Keratinocyte (primary cell): ENCODE measurements around the gene DNAJB8. TPM values are rescaled to one million over a fixed set of nuclear protein-coding genes. Genes with fewer than 3 reads are reported as not detected.

Experiments used
- DNase-seq: peaks from one replicate; pipeline ENCODE4 v3.0.0-alpha.2; 2011; ENCODE audit warnings: low read depth, missing footprints, low spot score
- FAIRE-seq: peaks from 2 replicates; lab custom pipeline; 2011; peaks lifted over from hg19 to GRCh38; lab: Jason Lieb, UNC
- H2AFZ ChIP-seq: 2 replicates; pipeline ENCODE4 v1.6.0; 2012; ENCODE audit warnings: low read length, control low read depth, inconsistent platforms; ENCODE audit not compliant: control insufficient read depth
- H3K27ac ChIP-seq: 2 replicates; pipeline ENCODE4 v1.5.1; 2011; ENCODE audit warnings: low read length; ENCODE audit not compliant: control insufficient read depth, insufficient read depth
- H3K27me3 ChIP-seq: 3 replicates; pipeline ENCODE4 v1.6.0; 2011; ENCODE audit warnings: low read length; ENCODE audit not compliant: control insufficient read depth, insufficient read depth; ENCODE audit errors: extremely low read depth
- H3K36me3 ChIP-seq, 2 experiments: 2 replicates in 1 of 2; 3 replicates in 1 of 2; pipeline ENCODE4 v1.5.1; 2011; ENCODE audit warnings: low read length in 2 of 2, mild to moderate bottlenecking in 1 of 2; ENCODE audit not compliant: control insufficient read depth in 2 of 2, insufficient read depth in 2 of 2; ENCODE audit errors: extremely low read depth in 1 of 2
- H3K4me1 ChIP-seq: 3 replicates; pipeline ENCODE4 v1.5.1; 2011; ENCODE audit warnings: low read length; ENCODE audit not compliant: control insufficient read depth, insufficient read depth; ENCODE audit errors: extremely low read depth
- H3K4me2 ChIP-seq: 3 replicates; pipeline ENCODE4 v1.6.0; 2011; ENCODE audit warnings: low read depth, low read length; ENCODE audit not compliant: control insufficient read depth, insufficient read depth; ENCODE audit errors: extremely low read depth
- H3K4me3 ChIP-seq, 3 experiments: fragments of 200-600 bp in 1 of 3; sonication (generic) in 1 of 3; 2 replicates in 2 of 3; 3 replicates in 1 of 3; pipeline ENCODE4 v1.5.1; 2011 to 2016; ENCODE audit warnings: low read length in 3 of 3, mild to moderate bottlenecking in 3 of 3, control low read depth in 2 of 3, inconsistent platforms in 1 of 3, low read depth in 1 of 3, mixed read lengths in 1 of 3, mixed run types in 1 of 3, moderate library complexity in 1 of 3; ENCODE audit not compliant: control insufficient read depth in 2 of 3, insufficient read depth in 2 of 3; ENCODE audit errors: extremely low read depth in 1 of 3
- H3K79me2 ChIP-seq: 2 replicates; pipeline ENCODE4 v1.6.0; 2012; ENCODE audit warnings: low read length; ENCODE audit not compliant: control insufficient read depth, insufficient read depth
- H3K9ac ChIP-seq: 3 replicates; pipeline ENCODE4 v1.6.0; 2011; ENCODE audit warnings: low read length; ENCODE audit not compliant: control insufficient read depth, insufficient read depth; ENCODE audit errors: extremely low read depth
- H3K9me1 ChIP-seq: 3 replicates; pipeline ENCODE4 v1.6.0; 2011; ENCODE audit warnings: low read length; ENCODE audit not compliant: control insufficient read depth, insufficient read depth; ENCODE audit errors: extremely low read depth
- H3K9me3 ChIP-seq: 2 replicates; pipeline ENCODE4 v1.5.1; 2012; ENCODE audit warnings: low read depth, low read length; ENCODE audit not compliant: control insufficient read depth
- H4K20me1 ChIP-seq: 3 replicates; pipeline ENCODE4 v1.6.0; 2011; ENCODE audit warnings: low read length; ENCODE audit not compliant: control insufficient read depth, insufficient read depth; ENCODE audit errors: extremely low read depth
- CTCF ChIP-seq, 3 experiments: IDR thresholded peaks in 1 of 3; conservative IDR thresholded peaks in 1 of 3; optimal IDR thresholded peaks in 1 of 3; 2 replicates in 2 of 3; 3 replicates in 1 of 3; pipeline versions ENCODE3 to v1.5.1; 2011; ENCODE audit warnings: low read length in 3 of 3, mild to moderate bottlenecking in 3 of 3, moderate library complexity in 2 of 3, control low read depth in 1 of 3, inconsistent platforms in 1 of 3; ENCODE audit not compliant: insufficient read depth in 2 of 3; ENCODE audit errors: extremely low read depth in 1 of 3
- EZH2 ChIP-seq: IDR thresholded peaks from one replicate; pipeline ENCODE4 v1.6.1; 2012; ENCODE audit warnings: inconsistent platforms, mild to moderate bottlenecking, low read length, moderate library complexity
- dilution Hi-C: fragments of 300-500 bp; cut with MboI; formaldehyde crosslinking; loops from one replicate; pipeline ENCODE4 v1.7.0; 2020; ENCODE audit warnings: low sequenced_read_pairs; ENCODE audit not compliant: extremely low pct_ligation_motif_present
- polyA plus RNA-seq, 5 experiments: library from polyadenylated mRNA; depleted of rRNA in 3 of 5; stranded (reverse) in 3 of 5; stranded (forward) in 1 of 5; unstranded in 1 of 5; fragments of >200 nt; gene quantifications; 1 replicate in 1 of 5; 2 replicates in 3 of 5; 3 replicates in 1 of 5; pipeline versions ENCODE4 v1.2.1 to v1.2.3, GENCODE V29; 2011 to 2012; ENCODE audit warnings: missing spikeins in 2 of 5, low read depth in 1 of 5, low replicate concordance in 1 of 5

DNAJB8 gene
- polyA plus RNA-seq, 1 donor (not counting 4 experiments of a cell fraction or from before 2014, with no cell fraction given): not detected

DNA sequence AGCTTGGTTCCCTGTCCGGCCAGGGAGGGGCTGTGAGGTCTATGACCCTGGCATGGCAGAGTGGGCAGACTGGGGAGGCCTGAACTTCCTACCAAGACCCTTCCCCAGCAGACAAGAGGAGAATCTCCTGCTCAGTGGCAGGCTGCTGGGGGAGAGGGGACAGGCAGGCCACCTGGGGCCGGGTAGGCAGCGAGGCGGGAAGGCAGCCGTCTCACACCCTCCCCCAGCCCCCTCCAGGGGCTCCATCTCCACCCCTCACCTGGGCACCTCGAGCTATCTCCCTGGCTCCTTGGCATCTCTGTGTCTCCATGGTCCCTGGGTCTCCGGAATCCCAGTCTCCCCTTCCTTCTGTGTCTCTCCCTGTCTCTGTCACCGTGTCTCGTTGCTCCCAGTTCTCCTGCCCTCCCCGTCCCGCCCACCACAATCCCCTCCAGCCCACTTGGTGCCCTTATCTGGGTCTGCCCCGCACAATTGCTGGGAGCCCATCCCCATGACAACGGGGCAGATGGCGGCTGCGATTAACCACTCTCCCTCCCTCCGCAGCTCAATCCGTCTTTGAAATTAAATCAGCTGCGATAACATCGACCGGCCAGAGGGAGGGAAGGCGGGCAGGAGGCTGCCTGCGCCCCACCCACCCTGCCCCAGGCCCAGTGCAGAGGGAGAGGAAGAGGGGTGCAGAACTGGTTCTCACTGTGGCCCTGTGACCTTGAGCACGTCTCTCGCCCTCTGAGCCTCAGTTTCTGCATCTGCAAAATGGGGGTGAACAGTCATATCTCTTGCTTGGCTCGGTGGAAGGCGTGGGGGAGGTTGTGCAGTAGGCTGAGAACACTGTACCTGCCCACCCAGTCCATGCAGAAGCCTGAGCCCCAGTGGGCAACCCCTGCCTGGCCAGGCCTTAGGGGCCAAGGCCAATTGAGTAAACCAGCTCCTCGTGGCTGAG lies 9.6 kb downstream of the DNAJB8 start:
- DNase-seq (no peak), FAIRE-seq (no peak)
- no peaks in the 10 kb centered on the region for H3K4me1 ChIP-seq
- H3K9ac ChIP-seq: no peak overlapping the region
- no peaks in the 10 kb centered on the region for H3K36me3 ChIP-seq
- no peak overlapping the region for H3K27ac ChIP-seq
- H3K27me3 ChIP-seq: peaks cover 51% of the 10 kb centered on the region
- H3K9me3 ChIP-seq: no peaks in the 10 kb centered on the region
- TF ChIP-seq CTCF (optimal IDR thresholded peaks at IDR 0.05 in 1 of 3, IDR thresholded peaks at IDR 0.05 in 1 of 3, conservative IDR thresholded peaks at IDR 0.05 in 1 of 3; ENCODE audit: extremely low read depth in 1 of 3, insufficient read depth in 2 of 3, low read length in 3 of 3) (no peak), EZH2 (no peak)
- H3K4me2 ChIP-seq: no peak overlapping the region
- H3K79me2 ChIP-seq: no peaks in the 10 kb centered on the region
- dilution Hi-C loops: no loop called here
- no peak overlapping the region for H3K4me3 ChIP-seq
- H4K20me1 ChIP-seq: no peaks in the 10 kb centered on the region
- no peak overlapping the region for H2AFZ ChIP-seq
- H3K9me1 ChIP-seq: no peaks in the 10 kb centered on the region

- H3K27me3 ChIP-seq: peaks cover 48% of the 10 kb centered on the region
Measured at GRCh38 chr3:128455786-128456748, 10.6 kb downstream of the DNAJB8 start.

More at GRCh38 chr3:128455786-128456748, 10.6 kb downstream of the DNAJB8 start:
- Histone ChIP-seq H3K36me3 (no peaks in the 10 kb centered on the region), H3K4me3 (no peak overlapping the region), H3K9me3 (no peaks in the 10 kb centered on the region), H3K79me2 (no peaks in the 10 kb centered on the region), H3K9ac (no peak overlapping the region), H3K4me2 (no peak overlapping the region), H3K27ac (no peak overlapping the region), H3K9me1 (no peaks in the 10 kb centered on the region), H3K4me1 (no peaks in the 10 kb centered on the region), H4K20me1 (no peaks in the 10 kb centered on the region), H2AFZ (no peak overlapping the region)
- TF ChIP-seq EZH2: no peak
- TF ChIP-seq CTCF (optimal IDR thresholded peaks at IDR 0.05 in 1 of 3, IDR thresholded peaks at IDR 0.05 in 1 of 3, conservative IDR thresholded peaks at IDR 0.05 in 1 of 3; ENCODE audit: extremely low read depth in 1 of 3, insufficient read depth in 2 of 3, low read length in 3 of 3): no peak
- no peak for FAIRE-seq
- DNase-seq: no peak
- dilution Hi-C loops: no loop called here
